HepG2 (cell line): ENCODE measurements around the gene FAAP20. TPM values are rescaled to one million over a fixed set of nuclear protein-coding genes. Genes with fewer than 3 reads are reported as not detected.
A peak's percentile ranks its signal among the peaks of the same experiment; 100 is the strongest.

ENCODE experiments used
- ETV6 ChIP-seq: sonication (generic); formaldehyde crosslinking; conservative IDR thresholded peaks from 2 replicates; pipeline ENCODE4 v1.4.0; 2020; ENCODE audit warnings: missing genetic modification reagents
- HHEX ChIP-seq: IDR thresholded peaks from 2 replicates; pipeline ENCODE4 v1.6.1; 2016; ENCODE audit warnings: control low read depth
- HMGXB4 ChIP-seq, 2 experiments: sonication (generic) in 1 of 2; formaldehyde crosslinking in 1 of 2; IDR thresholded peaks; 2 replicates each; pipeline versions ENCODE4 v1.4.0 to v1.6.1; 2018 to 2020; ENCODE audit warnings: missing genetic modification reagents in 2 of 2, borderline replicate concordance in 1 of 2, low read depth in 1 of 2, mild to moderate bottlenecking in 1 of 2, missing biosample characterization in 1 of 2
- IRF1 ChIP-seq: sonication (generic); formaldehyde crosslinking; IDR thresholded peaks from 2 replicates; pipeline ENCODE4 v1.4.0; 2020; ENCODE audit warnings: low read depth, mild to moderate bottlenecking, missing genetic modification reagents
- MAFF ChIP-seq: IDR thresholded peaks from 2 replicates; pipeline ENCODE4 v1.6.1; 2011; ENCODE audit warnings: low read depth, low read length, improper control_type of control experiment
- NRL ChIP-seq: sonication (generic); formaldehyde crosslinking; IDR thresholded peaks from 2 replicates; pipeline ENCODE4 v1.5.0; 2020; ENCODE audit warnings: missing genetic modification reagents, mild to moderate bottlenecking, moderate library complexity, borderline replicate concordance
- PHF8 ChIP-seq: sonication (generic); formaldehyde crosslinking; IDR thresholded peaks from 2 replicates; pipeline ENCODE4 v1.5.0; 2020; ENCODE audit warnings: missing genetic modification reagents
- PPARG ChIP-seq: conservative IDR thresholded peaks from 2 replicates; pipeline ENCODE4 v1.6.1; 2016; ENCODE audit warnings: missing biosample characterization, missing genetic modification reagents
- RFXAP ChIP-seq: sonication (generic); formaldehyde crosslinking; IDR thresholded peaks from 2 replicates; pipeline ENCODE4 v1.4.0; 2020; ENCODE audit warnings: missing genetic modification reagents, borderline replicate concordance
- SAFB2 ChIP-seq: sonication (generic); formaldehyde crosslinking; IDR thresholded peaks from 2 replicates; pipeline ENCODE4 v1.5.1; 2020; ENCODE audit warnings: missing genetic modification reagents, low read depth, mild to moderate bottlenecking, borderline replicate concordance
- TAF1 ChIP-seq: sonication (generic); formaldehyde crosslinking; IDR thresholded peaks from 2 replicates; pipeline ENCODE4 v1.4.0; 2020; ENCODE audit warnings: missing genetic modification reagents
- TOE1 ChIP-seq: sonication (generic); formaldehyde crosslinking; IDR thresholded peaks from 2 replicates; pipeline ENCODE4 v1.4.0; 2020; ENCODE audit warnings: mild to moderate bottlenecking, missing genetic modification reagents
- TRAFD1 ChIP-seq: sonication (generic); formaldehyde crosslinking; IDR thresholded peaks from 2 replicates; pipeline ENCODE4 v1.5.1; 2020; ENCODE audit warnings: missing genetic modification reagents, mild to moderate bottlenecking, borderline replicate concordance
- ZKSCAN1 ChIP-seq: fragments of 150-350 bp; IDR thresholded peaks from 2 replicates; pipeline ENCODE4 v1.6.1; 2014; ENCODE audit warnings: low read length
- ZNF235 ChIP-seq: sonication (generic); formaldehyde crosslinking; IDR thresholded peaks from 2 replicates; pipeline ENCODE4 v1.8.1; 2023; ENCODE audit warnings: mild to moderate bottlenecking, missing genetic modification reagents, borderline replicate concordance
- ZNF329 ChIP-seq: sonication (generic); formaldehyde crosslinking; IDR thresholded peaks from 2 replicates; pipeline ENCODE4 v1.9.0; 2021; ENCODE audit warnings: low read depth, mild to moderate bottlenecking, missing genetic modification reagents
- ZNF414 ChIP-seq: sonication (generic); formaldehyde crosslinking; IDR thresholded peaks from 2 replicates; pipeline ENCODE4 v1.5.0; 2020; ENCODE audit warnings: missing genetic modification reagents
- ZNF7 ChIP-seq: IDR thresholded peaks from 2 replicates; pipeline ENCODE4 v1.6.1; 2016; ENCODE audit warnings: missing biosample characterization, missing genetic modification reagents
- polyA plus RNA-seq, 8 experiments: library from polyadenylated mRNA; depleted of rRNA in 3 of 8; stranded (reverse) in 7 of 8; unstranded in 1 of 8; fragments of >200 nt; fragmentation: Illumina TruSeq in 4 of 8; extraction: Trizol in 4 of 8; gene quantifications; 2 replicates each; pipeline versions ENCODE4 v1.2.1 to v1.2.3, GENCODE V29; 2011 to 2016; ENCODE audit warnings: low read depth in 4 of 8, missing spikeins in 1 of 8, mixed read lengths in 1 of 8; ENCODE audit not compliant: insufficient read depth in 1 of 8
- total RNA-seq, 5 experiments: library from RNA; depleted of rRNA; stranded (reverse); fragments of >200 nt; fragmentation: Illumina TruSeq; extraction: Trizol; gene quantifications; 2 replicates each; pipeline ENCODE4 v1.2.3, GENCODE V29; 2016; ENCODE audit warnings: low read depth in 1 of 5
- TF ChIP-seq, protein P1 (sequence below): sonication (generic); formaldehyde crosslinking; IDR thresholded peaks from 2 replicates; pipeline ENCODE4 v1.4.0; 2020; ENCODE audit warnings: missing genetic modification reagents

The FAAP20 gene
- total and polyA plus RNA-seq, 2 of the 13 experiments (the other 11 are each of a cell fraction or from before 2014, with no cell fraction given) = 9.6 to 10.8 TPM

DNA sequence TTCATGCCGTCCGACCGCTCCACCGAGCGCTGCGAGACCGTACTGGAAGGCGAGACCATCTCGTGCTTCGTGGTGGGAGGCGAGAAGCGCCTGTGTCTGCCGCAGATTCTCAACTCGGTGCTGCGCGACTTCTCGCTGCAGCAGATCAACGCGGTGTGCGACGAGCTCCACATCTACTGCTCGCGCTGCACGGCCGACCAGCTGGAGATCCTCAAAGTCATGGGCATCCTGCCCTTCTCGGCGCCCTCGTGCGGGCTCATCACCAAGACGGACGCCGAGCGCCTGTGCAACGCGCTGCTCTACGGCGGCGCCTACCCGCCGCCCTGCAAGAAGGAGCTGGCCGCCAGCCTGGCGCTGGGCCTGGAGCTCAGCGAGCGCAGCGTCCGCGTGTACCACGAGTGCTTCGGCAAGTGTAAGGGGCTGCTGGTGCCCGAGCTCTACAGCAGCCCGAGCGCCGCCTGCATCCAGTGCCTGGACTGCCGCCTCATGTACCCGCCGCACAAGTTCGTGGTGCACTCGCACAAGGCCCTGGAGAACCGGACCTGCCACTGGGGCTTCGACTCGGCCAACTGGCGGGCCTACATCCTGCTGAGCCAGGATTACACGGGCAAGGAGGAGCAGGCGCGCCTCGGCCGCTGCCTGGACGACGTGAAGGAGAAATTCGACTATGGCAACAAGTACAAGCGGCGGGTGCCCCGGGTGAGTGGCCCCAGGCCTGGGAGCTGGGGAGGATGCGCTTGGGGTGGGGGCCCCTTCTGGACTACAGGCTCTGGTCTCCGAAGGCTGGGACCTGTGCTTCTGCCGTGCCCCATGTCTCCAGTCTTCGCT lies 34.7 kb upstream of the FAAP20 start (continued):
- 0 out of 2 replicates have a peak, but pooled peaks have one; percentile 12 for TF ChIP-seq TOE1 (CRISPR knock-in tag)
- no peak for TF ChIP-seq PPARG (CRISPR knock-in tag)
- no peak for TF ChIP-seq ETV6 (CRISPR knock-in tag)
- TF ChIP-seq IRF1 = 0 out of 2 replicates have a peak, but pooled peaks have one; percentile 30
- TF ChIP-seq HHEX (CRISPR knock-in tag) = no peak
- TF ChIP-seq NRL (CRISPR knock-in tag) = peak; percentile 37; the same call in 1 of the 2 replicates
- TF ChIP-seq SAFB2 = no peak
- 0 out of 2 replicates have a peak, but pooled peaks have one; percentile 47 for TF ChIP-seq ZNF329
- no peak for TF ChIP-seq MAFF
- TF ChIP-seq ZNF414 = 0 out of 2 replicates have a peak, but pooled peaks have one; percentile 30
- TF ChIP-seq, protein P1, sequence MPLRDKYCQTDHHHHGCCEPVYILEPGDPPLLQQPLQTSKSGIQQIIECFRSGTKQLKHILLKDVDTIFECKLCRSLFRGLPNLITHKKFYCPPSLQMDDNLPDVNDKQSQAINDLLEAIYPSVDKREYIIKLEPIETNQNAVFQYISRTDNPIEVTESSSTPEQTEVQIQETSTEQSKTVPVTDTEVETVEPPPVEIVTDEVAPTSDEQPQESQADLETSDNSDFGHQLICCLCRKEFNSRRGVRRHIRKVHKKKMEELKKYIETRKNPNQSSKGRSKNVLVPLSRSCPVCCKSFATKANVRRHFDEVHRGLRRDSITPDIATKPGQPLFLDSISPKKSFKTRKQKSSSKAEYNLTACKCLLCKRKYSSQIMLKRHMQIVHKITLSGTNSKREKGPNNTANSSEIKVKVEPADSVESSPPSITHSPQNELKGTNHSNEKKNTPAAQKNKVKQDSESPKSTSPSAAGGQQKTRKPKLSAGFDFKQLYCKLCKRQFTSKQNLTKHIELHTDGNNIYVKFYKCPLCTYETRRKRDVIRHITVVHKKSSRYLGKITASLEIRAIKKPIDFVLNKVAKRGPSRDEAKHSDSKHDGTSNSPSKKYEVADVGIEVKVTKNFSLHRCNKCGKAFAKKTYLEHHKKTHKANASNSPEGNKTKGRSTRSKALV (CRISPR knock-in tag) = peak; percentile 80
- no peak for TF ChIP-seq ZKSCAN1
- TF ChIP-seq TAF1 (CRISPR knock-in tag) = peak; percentile 59
- TF ChIP-seq HMGXB4 (CRISPR knock-in tag; IDR thresholded peaks at IDR 0.05; ENCODE audit: borderline replicate concordance in 1 of 2, low read depth in 1 of 2) = 0 out of 4 replicates have a peak, but pooled peaks of 1 of the 2 experiments have one; percentile 39
- TF ChIP-seq PHF8 (CRISPR knock-in tag) = peak; percentile 52
- no peak for TF ChIP-seq TRAFD1
- TF ChIP-seq RFXAP = no peak
- TF ChIP-seq ZNF235 (CRISPR knock-in tag) = 0 out of 2 replicates have a peak, but pooled peaks have one; percentile 54
- TF ChIP-seq ZNF7 = no peak
